K562 (cell line): Measurements from ENCODE around the gene DGAT2. TPM values are rescaled to one million over a fixed set of nuclear protein-coding genes. Genes with fewer than 3 reads are reported as not detected.

Experiments used
- ATAC-seq: fragments of 200-7000 bp; cut with Tn5 transposase; 3 replicates; pipeline ENCODE4 v1.9.1; 2020; ENCODE audit warnings: moderate library complexity
- BruUV-seq: library from RNA; stranded (reverse); fragments of 400-500 nt; replicated peaks from 2 replicates; lab custom pipeline; 2021; lab: Mats Ljungman, UMichigan
- CTCF ChIA-PET: fragments of 300-600 bp; formaldehyde crosslinking; extraction: SDS; loops from one replicate; lab custom pipeline; 2021; ENCODE audit warnings: low intra/inter-chr PET ratio; lab: Yijun Ruan, JAX
- POLR2A ChIA-PET: fragments of 300-600, 350-650 bp; sonication (Branson Sonifier 250); formaldehyde crosslinking; extraction: SDS; loops from one replicate; lab custom pipeline; 2021; ENCODE audit warnings: antibody characterized with exemption, inconsistent platforms; lab: Yijun Ruan, JAX
- DNase-seq, 4 experiments: peaks; one replicate each; pipeline versions ENCODE4 v3.0.0 to v3.0.0-alpha.2; 2011 to 2018; ENCODE audit warnings: low spot score in 3 of 4, mixed read lengths in 3 of 4; ENCODE audit errors: extremely low read depth in 1 of 4
- FAIRE-seq: peaks from 2 replicates; lab custom pipeline; 2011; peaks lifted over from hg19 to GRCh38; lab: Jason Lieb, UNC
- H2AFZ ChIP-seq: 2 replicates; pipeline ENCODE4 v1.6.0; 2011; ENCODE audit warnings: low read depth, low read length, control low read depth, inconsistent platforms
- H3K27ac ChIP-seq: fragments of 200-600 bp; 3 replicates; pipeline ENCODE4 v1.8.0; 2011; ENCODE audit warnings: low read depth, mild to moderate bottlenecking, control low read depth, inconsistent platforms, low read length, moderate library complexity, mixed read lengths; ENCODE audit errors: extremely low read depth
- H3K27me3 ChIP-seq, 2 experiments: fragments of 300-600 bp in 1 of 2; 2 replicates in 1 of 2; 3 replicates in 1 of 2; pipeline versions ENCODE4 v1.6.0 to v1.8.0; 2011; ENCODE audit warnings: inconsistent platforms in 2 of 2, low read length in 2 of 2, mild to moderate bottlenecking in 1 of 2, mixed read lengths in 1 of 2, moderate library complexity in 1 of 2; ENCODE audit not compliant: control insufficient read depth in 2 of 2, insufficient read depth in 2 of 2
- H3K36me3 ChIP-seq: fragments of 300-600 bp; 3 replicates; pipeline ENCODE4 v1.8.0; 2011; ENCODE audit warnings: mild to moderate bottlenecking, low read length, inconsistent platforms; ENCODE audit not compliant: control insufficient read depth, insufficient read depth
- H3K4me1 ChIP-seq, 2 experiments: fragments of 200-600 bp in 1 of 2; replicated peaks in 1 of 2; 2 replicates in 1 of 2; 3 replicates in 1 of 2; pipeline versions ENCODE4 v1.5.1 to v1.8.0; 2011; ENCODE audit warnings: inconsistent platforms in 2 of 2, low read length in 2 of 2, mild to moderate bottlenecking in 1 of 2, mixed read lengths in 1 of 2, moderate library complexity in 1 of 2; ENCODE audit not compliant: control insufficient read depth in 2 of 2, insufficient read depth in 2 of 2
- H3K4me2 ChIP-seq: 2 replicates; pipeline ENCODE4 v1.6.1; 2011; ENCODE audit warnings: low read length, control low read depth, inconsistent platforms, mixed read lengths; ENCODE audit not compliant: insufficient read depth
- H3K4me3 ChIP-seq: fragments of 200-600 bp; sonication (generic), shearing (Covaris generic); 2 replicates; pipeline ENCODE4 v1.5.1; 2016; ENCODE audit warnings: control low read depth, inconsistent platforms
- H3K79me2 ChIP-seq: fragments of 200-600 bp; 3 replicates; pipeline ENCODE4 v1.8.0; 2011; ENCODE audit warnings: low read length, inconsistent platforms; ENCODE audit not compliant: control insufficient read depth, insufficient read depth
- H3K9ac ChIP-seq, 2 experiments: 2 replicates each; pipeline versions ENCODE4 v1.6.0 to v1.6.1; 2011; ENCODE audit warnings: low read depth in 2 of 2, low read length in 2 of 2, control low read depth in 1 of 2, inconsistent platforms in 1 of 2, mild to moderate bottlenecking in 1 of 2, mixed read lengths in 1 of 2; ENCODE audit not compliant: insufficient read depth in 1 of 2
- H3K9me1 ChIP-seq: one replicate; pipeline ENCODE4 v1.6.0; 2011; ENCODE audit warnings: inconsistent platforms, mild to moderate bottlenecking, low read length, moderate library complexity; ENCODE audit not compliant: control insufficient read depth, insufficient read depth
- H3K9me3 ChIP-seq: replicated peaks from 2 replicates; pipeline ENCODE4 v1.5.1; 2011; ENCODE audit warnings: low read depth, low read length, inconsistent platforms; ENCODE audit not compliant: control insufficient read depth, insufficient read depth
- H4K20me1 ChIP-seq: replicated peaks from 2 replicates; pipeline ENCODE4 v1.6.1; 2011; ENCODE audit warnings: low read length, inconsistent platforms, mixed read lengths; ENCODE audit not compliant: control insufficient read depth, insufficient read depth
- ATF1 ChIP-seq, 2 experiments: fragments of 450-650 bp in 1 of 2; IDR thresholded peaks; 2 replicates each; pipeline ENCODE4 v1.6.1; 2016; ENCODE audit warnings: missing compliant biosample characterization in 1 of 2, missing genetic modification characterization in 1 of 2
- BCOR ChIP-seq: fragments of 450-650 bp; IDR thresholded peaks from 2 replicates; pipeline ENCODE4 v1.6.1; 2016
- CBX5 ChIP-seq: IDR thresholded peaks from 2 replicates; pipeline ENCODE4 v1.6.1; 2014; ENCODE audit warnings: low read depth, borderline replicate concordance
- CTBP1 ChIP-seq: fragments of 450-650 bp; IDR thresholded peaks from 2 replicates; pipeline ENCODE4 v1.6.1; 2016; ENCODE audit warnings: borderline replicate concordance
- EWSR1 ChIP-seq: fragments of 450-650 bp; IDR thresholded peaks from 2 replicates; pipeline ENCODE4 v1.6.1; 2018; ENCODE audit warnings: borderline replicate concordance, mild to moderate bottlenecking, low read depth, moderate library complexity; ENCODE audit not compliant: partially characterized antibody
- HNRNPH1 ChIP-seq: fragments of 200-400 bp; formaldehyde crosslinking; optimal IDR thresholded peaks from 2 replicates; pipeline ENCODE3; 2017; ENCODE audit warnings: low read depth, mild to moderate bottlenecking, low read length, moderate library complexity
- KLF16 ChIP-seq: IDR thresholded peaks from 2 replicates; pipeline ENCODE4 v1.6.1; 2016; ENCODE audit warnings: antibody characterized with exemption
- MED1 ChIP-seq: sonication (generic); formaldehyde crosslinking; IDR thresholded peaks from 2 replicates; pipeline ENCODE4 v1.8.1; 2023; ENCODE audit warnings: missing genetic modification reagents, borderline replicate concordance
- MTA3 ChIP-seq: fragments of 450-650 bp; formaldehyde crosslinking; IDR thresholded peaks from 2 replicates; pipeline ENCODE4 v1.6.1; 2017; ENCODE audit warnings: mild to moderate bottlenecking, borderline replicate concordance
- PHB ChIP-seq: fragments of 250-450 bp; sonication (Bioruptor Pico); IDR thresholded peaks from 2 replicates; pipeline ENCODE4 v1.5.0; 2021
- POLR2AphosphoS5 ChIP-seq: IDR thresholded peaks from 2 replicates; pipeline ENCODE4 v1.6.1; 2011; ENCODE audit warnings: mild to moderate bottlenecking, low read depth, low read length, moderate library complexity; ENCODE audit not compliant: control insufficient read depth, insufficient read depth
- RBBP5 ChIP-seq: fragments of 200-600 bp; sonication (generic); IDR thresholded peaks from 2 replicates; pipeline ENCODE4 v1.6.1; 2012; ENCODE audit warnings: borderline replicate concordance, mild to moderate bottlenecking, low read length, control low read depth, inconsistent platforms; ENCODE audit not compliant: insufficient read depth, poor library complexity, severe bottlenecking
- THRA ChIP-seq: fragments of 450-650 bp; IDR thresholded peaks from 2 replicates; pipeline ENCODE4 v1.6.1; 2017; ENCODE audit warnings: mild to moderate bottlenecking, moderate library complexity
- TSC22D4 ChIP-seq: fragments of 450-650 bp; IDR thresholded peaks from 2 replicates; pipeline ENCODE4 v1.6.1; 2016; ENCODE audit warnings: missing genetic modification characterization, missing biosample characterization, control low read depth
- ZNF3 ChIP-seq: fragments of 250-450 bp; sonication (Bioruptor Pico); IDR thresholded peaks from 2 replicates; pipeline ENCODE4 v1.5.0; 2021; ENCODE audit warnings: mild to moderate bottlenecking, moderate library complexity
- ZNF354B ChIP-seq: fragments of 250-450 bp; sonication (Bioruptor Pico); IDR thresholded peaks from 2 replicates; pipeline ENCODE4 v1.4.0; 2020
- WGBS: fragments of 100-300 bp; shearing (Covaris generic); methylation state at CpG from one replicate; pipeline ENCODE4 v1.1.6; 2016; ENCODE audit warnings: low coverage, mixed read lengths; ENCODE audit not compliant: insufficient coverage; ENCODE audit errors: missing lambda C conversion rate; 5-methylcytosine and 5-hydroxymethylcytosine counted together
- in situ Hi-C: fragments of 300-500 bp; cut with MboI; formaldehyde crosslinking; loops from 4 replicates; pipeline ENCODE4 v1.15.0; 2018; ENCODE audit warnings: inconsistent platforms, mixed read lengths
- intact Hi-C: fragments of 100-400 bp; cut with micrococcal nuclease; formaldehyde crosslinking; loops from 2 replicates; pipeline ENCODE4 v1.14.2; 2022
- polyA plus RNA-seq, 8 experiments: library from polyadenylated mRNA; depleted of rRNA in 4 of 8; stranded (reverse) in 5 of 8; unstranded in 3 of 8; fragments of >200 nt; fragmentation: Nextera tagmentation in 2 of 8; fragmentation: Illumina TruSeq in 1 of 8; extraction: Ambion mirVana in 2 of 8; extraction: Trizol in 1 of 8; gene quantifications; 2 replicates each; pipeline versions ENCODE4 v1.2.1 to v1.2.3, GENCODE V29; 2011 to 2014; ENCODE audit warnings: inconsistent platforms in 1 of 8, missing spikeins in 1 of 8
- total RNA-seq, 7 experiments: library from RNA; depleted of rRNA in 6 of 7; stranded (reverse); fragments of >200 nt in 6 of 7; fragmentation: Illumina TruSeq in 2 of 7; extraction: Trizol in 2 of 7; gene quantifications; 2 replicates each; pipeline versions ENCODE4 v1.2.1 to v1.2.3, GENCODE V29; 2011 to 2021; ENCODE audit warnings: low replicate concordance in 1 of 7
- TF ChIP-seq, protein P1 (sequence below): fragments of 250-450 bp; sonication (Bioruptor Pico); IDR thresholded peaks from 2 replicates; pipeline ENCODE4 v1.5.0; 2020; ENCODE audit warnings: mild to moderate bottlenecking

DGAT2 gene
- total and polyA plus RNA-seq, 9 of the 15 experiments (the other 6 are each of a cell fraction or from before 2014, with no cell fraction given): 0.68 to 2.8 (median 1.8) TPM

DNA sequence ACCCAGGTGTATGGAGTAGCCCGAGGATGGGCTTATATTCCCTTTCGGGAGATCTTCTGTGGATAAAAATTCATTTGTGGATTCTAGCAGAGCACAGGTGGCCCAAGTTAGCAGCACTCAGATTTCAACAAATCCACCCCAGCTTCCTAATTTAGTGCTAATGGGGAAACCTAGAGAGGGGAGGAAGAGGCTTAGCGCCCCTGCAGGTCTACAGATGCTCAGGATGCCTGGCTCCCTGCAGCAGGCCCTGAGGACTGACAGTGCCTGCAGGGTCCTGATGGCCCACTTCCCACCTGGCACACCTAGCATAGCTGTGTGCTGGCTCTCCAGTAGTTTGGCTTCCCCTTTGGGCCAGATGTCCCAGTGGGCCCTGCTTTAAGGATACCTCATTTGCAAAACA, 6.5 kb downstream of the DGAT2 start:
- Histone ChIP-seq H3K9me3 (no peaks in the 10 kb centered on the region), H4K20me1 (no peaks in the 10 kb centered on the region), H3K4me1 (peaks cover 8 to 17% of the 10 kb centered on the region in 2 experiments; a peak in 3 of 5 replicates), H3K4me2 (no peak overlapping the region), H3K27ac (no peak overlapping the region), H2AFZ (no peak overlapping the region), H3K9ac (no peak overlapping the region), H3K9me1 (no peaks in the 10 kb centered on the region), H3K4me3 (no peak overlapping the region), H3K36me3 (no peaks in the 10 kb centered on the region), H3K27me3 (peaks cover 3 to 5% of the 10 kb centered on the region in 2 experiments; a peak in 2 of 5 replicates), H3K79me2 (no peaks in the 10 kb centered on the region)
- no TSS peak for BruUV-seq
- no peak for ATAC-seq
- in situ Hi-C loops (no loop called here), intact Hi-C loops (no loop called here)
- TF ChIP-seq CBX5: no peak
- TF ChIP-seq BCOR: no peak
- TF ChIP-seq EWSR1: no peak
- TF ChIP-seq TSC22D4 (tag): no peak
- TF ChIP-seq KLF16: no peak
- TF ChIP-seq ZNF3: no peak
- no peak for TF ChIP-seq RBBP5
- no peak for TF ChIP-seq ATF1 (CRISPR knock-in tag; IDR thresholded peaks at IDR 0.05)
- TF ChIP-seq ATF1 (tag; IDR thresholded peaks at IDR 0.05): no peak
- TF ChIP-seq HNRNPH1: no peak
- no peak for TF ChIP-seq POLR2AphosphoS5
- TF ChIP-seq MED1 (CRISPR knock-in tag): no peak
- no peak for TF ChIP-seq MTA3
- no peak for TF ChIP-seq ZNF354B
- TF ChIP-seq PHB (CRISPR knock-in tag): no peak
- TF ChIP-seq THRA: no peak
- TF ChIP-seq CTBP1: no peak
- TF ChIP-seq, protein P1, sequence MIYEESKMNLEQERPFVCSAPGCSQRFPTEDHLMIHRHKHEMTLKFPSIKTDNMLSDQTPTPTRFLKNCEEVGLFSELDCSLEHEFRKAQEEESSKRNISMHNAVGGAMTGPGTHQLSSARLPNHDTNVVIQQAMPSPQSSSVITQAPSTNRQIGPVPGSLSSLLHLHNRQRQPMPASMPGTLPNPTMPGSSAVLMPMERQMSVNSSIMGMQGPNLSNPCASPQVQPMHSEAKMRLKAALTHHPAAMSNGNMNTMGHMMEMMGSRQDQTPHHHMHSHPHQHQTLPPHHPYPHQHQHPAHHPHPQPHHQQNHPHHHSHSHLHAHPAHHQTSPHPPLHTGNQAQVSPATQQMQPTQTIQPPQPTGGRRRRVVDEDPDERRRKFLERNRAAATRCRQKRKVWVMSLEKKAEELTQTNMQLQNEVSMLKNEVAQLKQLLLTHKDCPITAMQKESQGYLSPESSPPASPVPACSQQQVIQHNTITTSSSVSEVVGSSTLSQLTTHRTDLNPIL: no peak
- CTCF ChIA-PET: no interaction called here
- POLR2A ChIA-PET: interaction anchor here (1.1 kb wide), 1 partner anchor 10 kb away, joined by 4 read pairs; no protein-coding TSS in a partner anchor
- no peak for DNase-seq
- FAIRE-seq: no peak
- 40% methylated on average over 3 of the region's 3 CpGs for WGBS
